Stimulated activated CD4-positive, alpha-beta T cell treated with anti-CD3 and anti-CD28 coated beads, Interleukin-2, amount 100 ng/mL, for 24 hours (primary cell): ENCODE data around the gene GNAT1.
A peak's percentile ranks its signal among the peaks of the same experiment; 100 is the strongest.
"Not testable (repeated sequence)": the region's sequence is repeated elsewhere in the genome, so short reads cannot be mapped to it uniquely, and the experiment has no call there.

Experiments
- DNase-seq, 2 donors: peaks; one replicate each; pipeline ENCODE4 v3.0.0-alpha.2; 2020

GNAT1 gene

DNA sequence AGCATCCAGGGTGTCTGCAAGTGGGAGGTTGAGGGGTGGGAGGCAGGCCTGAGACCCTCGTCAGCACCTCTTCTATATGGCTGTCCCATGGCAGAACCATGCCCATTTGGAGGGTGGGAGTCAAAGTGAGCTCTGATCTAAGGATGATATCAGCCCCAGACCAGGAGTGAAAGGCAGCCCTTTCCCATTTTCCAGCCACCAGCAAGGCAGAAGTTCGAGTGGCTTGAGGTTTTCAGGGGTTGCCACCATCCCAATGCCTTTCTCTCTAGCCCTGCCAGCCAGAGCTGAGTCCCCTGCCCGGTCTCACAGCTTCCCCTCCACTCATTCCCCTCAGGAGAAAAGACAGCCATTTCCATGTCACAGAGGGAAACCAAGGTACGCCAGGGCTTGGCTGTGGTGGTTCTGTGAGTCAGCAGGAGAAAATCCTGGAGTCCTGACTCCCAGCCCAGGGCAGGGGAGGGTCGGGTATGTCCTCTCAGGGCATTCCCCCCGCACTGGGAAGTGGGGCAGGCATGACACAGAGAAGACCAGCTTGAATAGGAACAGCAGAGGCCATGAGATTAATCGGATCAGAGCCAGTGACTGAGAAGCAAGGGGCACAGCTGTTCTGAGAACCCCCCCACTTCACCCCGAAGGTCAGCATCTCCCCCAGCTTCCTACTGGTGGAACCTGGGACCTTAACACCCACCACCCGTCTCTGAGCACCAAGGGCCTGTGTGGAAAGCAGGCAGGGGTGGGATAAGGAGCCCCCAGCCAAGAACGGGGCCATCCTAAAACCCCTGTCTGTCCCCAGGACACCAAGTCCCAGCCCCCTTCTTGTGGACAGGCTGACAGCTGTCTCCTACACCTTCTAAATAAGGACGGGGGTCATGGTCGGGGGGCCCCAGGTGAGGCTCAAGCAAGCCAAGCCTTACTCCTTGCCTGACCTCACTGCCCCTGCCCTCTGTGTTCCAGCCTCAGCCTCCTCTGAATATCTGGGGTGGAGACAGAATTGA is 12.7 kb downstream of the GNAT1 start:
- DNase-seq: no peak

DNA sequence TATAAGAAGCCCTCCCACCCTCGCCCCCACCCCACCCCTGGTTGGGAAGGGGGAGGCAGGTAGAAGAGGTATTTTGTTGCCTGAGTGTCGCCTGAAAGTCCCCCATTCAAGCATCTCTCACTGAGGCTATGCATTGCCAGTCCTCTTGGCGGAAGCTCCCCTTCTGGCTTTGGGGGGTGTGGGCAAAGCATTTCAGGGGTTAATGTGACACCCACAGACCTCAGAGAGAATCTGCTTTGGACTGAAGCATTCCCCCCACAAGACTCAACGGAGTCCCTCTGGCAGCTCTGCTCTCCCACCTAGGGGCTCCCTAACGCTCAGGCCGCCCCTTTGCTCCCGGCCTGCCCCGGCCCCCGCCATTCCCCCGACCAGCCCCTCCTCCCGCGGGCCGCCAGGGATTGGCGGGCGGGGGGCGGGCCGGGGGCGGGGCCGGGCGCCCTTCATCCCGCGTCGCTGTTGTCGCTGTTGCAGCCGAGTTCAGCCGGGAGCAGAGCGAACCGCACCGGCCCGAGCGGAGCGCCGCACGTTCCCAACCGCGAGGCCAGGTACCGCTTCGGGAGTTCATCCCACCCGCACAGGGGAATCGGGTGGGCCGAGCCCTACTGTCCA is 13.5 kb downstream of the GNAT1 start, which contains the start of gene SLC38A3:
Gene SLC38A3, plus strand, starts transcription at position 468 of the 609 bp plus-strand sequence. CDS start 8,929 bp downstream, outside the sequence.
- peak in 1 of 2 donors; percentile 39 for DNase-seq

DNA sequence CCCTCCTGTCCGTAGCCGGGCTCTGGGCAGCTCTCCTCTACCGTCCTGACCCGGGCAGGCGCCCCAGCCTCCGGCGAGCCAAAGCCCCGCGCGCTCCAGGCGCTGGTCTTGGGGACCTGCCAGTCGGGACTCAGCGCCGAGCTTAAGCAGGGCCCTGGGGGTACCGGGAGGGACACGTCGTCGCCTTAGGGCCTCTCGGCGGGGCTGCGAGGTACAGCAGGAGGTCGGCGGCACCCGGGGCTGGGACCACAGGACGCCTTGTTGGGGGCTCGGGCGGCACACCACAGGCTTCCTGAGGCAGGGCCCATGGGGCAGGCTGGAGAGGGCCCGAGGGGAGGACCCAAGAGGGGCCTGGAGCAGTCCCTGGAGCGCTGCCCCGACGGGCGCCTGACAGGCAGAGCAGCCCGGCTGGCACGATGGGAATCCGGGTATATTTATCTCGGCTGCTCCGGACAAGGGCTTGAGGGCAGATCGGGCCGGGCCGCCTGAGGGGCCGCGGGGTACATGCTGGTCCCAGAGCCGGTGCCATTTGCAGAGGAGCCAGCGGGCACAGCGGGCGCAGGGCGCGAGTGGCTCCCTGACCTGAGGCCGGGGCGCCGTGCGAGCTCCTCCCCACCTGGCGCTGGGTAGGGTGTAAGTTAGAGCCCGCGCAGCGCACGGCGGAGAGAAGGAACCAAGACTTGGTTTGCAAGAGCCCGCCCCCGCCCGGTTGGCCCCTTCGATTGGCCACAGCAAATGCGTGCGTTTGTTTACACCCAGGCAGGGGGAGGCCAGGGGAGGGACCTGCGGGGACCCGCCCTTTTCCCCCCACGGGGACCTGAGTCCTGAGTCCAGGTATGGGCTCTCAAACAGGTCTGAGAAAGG is 14.2 kb downstream of the GNAT1 start:
- peak; percentile 46 to 53 for DNase-seq

DNA sequence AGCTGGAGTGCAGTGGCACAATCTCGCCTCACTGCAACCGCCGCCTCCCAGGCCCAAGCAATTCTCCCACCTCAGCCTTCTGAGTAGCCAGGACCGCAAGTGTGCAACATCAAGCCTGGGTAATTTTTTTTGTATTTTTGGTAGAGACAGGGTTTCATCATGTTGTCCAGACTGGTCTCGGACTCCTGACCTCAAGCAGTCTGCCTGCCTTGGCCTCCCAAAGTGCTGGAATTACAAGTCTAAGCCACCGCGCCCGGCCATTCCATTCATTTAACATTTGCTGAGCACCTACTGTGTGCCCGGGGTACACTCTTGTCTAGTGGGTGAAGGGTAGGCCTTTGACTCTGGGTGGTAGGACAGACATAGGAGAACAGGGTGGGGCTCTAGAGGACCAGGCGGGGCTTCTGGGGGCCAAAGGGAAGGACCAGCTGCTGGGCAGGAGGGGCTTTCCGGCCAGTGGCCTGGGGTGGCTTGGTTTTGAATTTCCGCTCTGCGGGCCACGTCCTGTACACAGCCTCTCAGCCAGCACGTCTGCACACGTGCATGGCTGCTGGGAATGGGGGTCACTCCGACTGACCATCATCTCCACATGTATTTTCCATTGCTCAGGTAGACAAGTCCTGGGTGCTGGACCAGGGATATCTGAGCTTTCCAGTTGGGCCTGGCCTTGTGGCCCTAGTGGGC is 16.1 kb downstream of the GNAT1 start:
- DNase-seq: no peak

DNA sequence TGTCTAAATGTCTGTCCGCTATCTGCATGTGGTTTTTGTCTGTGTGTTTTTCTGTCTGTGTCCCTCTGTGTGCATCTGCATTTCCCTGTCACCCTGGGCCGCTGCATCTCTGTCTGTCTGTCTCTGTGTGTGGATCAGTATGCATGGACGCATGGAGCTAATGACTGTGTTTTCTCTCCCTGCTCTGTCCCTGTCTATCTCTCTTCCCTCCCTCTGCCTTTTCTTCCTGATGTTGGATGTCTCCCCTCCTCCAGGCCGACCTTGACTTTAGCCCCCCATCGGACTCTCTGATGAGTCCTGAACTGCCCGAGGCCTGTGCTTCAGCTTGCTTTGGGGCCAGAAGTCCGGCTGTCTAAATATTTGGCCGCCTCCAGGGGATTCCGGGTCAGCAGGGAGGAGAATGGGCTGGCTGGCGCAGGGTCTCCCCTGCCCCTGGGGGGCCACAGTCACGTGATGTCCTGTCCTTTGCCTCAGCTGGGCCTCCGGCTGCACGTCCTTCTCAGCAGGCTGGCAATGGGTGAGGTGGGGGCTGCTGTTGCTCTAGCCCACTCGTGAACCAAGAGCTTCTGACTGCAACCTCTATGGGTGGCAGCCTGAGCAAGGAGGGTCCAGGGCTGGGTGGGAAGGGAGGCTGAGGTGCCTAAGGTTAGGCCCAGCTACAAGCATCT is 17.4 kb downstream of the GNAT1 start:
- no peak for DNase-seq

DNA sequence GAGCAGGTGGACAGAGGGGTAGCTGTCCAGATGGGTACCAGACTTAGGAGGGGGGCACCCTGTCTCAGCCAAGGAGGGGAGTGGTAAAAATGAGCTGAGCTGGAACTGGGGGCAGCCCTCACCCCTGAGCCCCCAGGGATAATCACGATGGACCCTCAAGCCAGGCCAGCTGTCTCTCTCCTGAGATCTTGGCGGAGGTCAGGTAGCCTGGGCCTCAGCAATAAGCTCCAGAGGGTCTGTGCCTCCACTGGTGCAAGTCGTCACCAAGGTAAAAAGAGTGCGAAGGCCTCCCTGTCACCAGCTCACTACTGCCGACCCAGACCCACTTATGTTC is 18.7 kb downstream of the GNAT1 start:
- no peak for DNase-seq

DNA sequence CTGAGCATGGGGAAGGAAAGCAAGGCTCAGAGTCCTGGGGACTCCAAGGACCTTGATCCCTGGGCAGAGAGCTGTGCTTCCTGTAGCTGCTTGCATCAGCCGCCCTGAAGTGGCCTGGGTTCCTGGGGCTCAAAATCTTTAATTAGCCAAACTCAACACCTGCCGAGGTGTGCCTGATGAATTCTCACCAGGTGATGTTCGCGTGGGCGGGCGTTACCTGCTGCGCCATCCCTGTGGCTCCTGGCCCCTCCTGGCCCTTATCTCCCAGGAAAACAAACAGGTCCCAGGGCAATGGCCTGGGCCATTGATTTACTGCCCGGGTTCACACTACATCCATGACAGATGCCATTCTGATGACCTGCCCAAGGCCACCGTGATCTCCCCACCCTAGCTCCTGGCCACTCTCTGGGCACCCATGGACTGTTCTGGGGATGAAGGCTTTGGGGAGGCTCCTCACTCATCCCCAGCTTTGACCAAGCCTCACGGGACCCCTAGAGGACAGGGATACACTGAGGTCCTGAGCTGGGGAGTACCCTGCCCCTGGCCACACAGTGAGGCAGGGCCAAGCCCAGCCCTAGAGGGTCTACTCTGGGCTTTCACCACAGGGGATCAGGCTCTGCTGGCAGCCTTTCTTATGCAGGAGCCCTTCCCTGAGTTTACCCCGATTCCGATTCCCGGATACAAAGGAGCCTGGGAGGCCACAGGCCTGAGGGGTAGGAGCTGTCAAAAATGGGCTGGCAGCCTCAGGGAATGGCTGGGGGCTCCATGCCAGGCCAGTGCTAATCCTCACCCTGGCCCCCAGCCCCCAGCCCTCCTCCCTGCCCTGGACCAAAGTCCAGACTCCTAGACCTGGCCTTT is 19.3 kb downstream of the GNAT1 start:
- no peak for DNase-seq

DNA sequence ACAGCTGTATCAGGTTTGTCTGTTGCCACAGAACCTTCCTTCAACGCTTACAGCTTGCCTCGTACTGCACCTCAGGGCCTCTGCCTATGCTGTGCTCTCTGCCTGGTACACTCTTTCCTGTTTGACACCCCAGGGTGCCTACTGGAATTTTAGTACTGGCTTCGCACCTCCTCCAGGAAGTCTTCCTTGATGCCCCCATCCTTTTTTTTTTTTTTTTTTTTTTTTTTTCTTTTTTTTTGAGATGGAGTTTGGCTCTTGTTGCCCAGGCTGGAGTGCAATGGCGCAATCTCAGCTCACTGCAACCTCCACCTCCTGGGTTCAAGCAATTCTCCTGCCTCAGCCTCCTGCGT is 19.9 kb downstream of the GNAT1 start:
- not testable (repeated sequence) for DNase-seq

DNA sequence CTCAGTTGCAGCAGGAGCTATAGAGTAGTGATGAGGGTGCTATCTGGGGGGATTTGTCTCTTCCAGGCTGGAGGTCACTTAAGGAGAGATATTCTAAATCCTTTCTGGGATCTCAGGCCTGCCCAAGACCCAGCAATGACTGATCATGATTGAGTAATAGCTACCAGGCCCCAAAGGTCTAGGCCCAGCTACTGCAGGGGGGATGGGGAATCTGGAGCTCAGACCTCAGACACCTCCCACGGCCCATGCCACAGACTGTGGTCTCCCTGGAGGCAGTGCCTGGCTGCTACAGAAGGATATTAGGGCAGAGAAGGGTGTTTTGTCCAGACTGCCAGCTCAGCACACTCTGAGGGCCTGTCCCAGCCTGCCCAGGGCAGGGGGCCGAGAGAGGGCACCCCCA is 20.5 kb downstream of the GNAT1 start:
- DNase-seq: no peak

DNA sequence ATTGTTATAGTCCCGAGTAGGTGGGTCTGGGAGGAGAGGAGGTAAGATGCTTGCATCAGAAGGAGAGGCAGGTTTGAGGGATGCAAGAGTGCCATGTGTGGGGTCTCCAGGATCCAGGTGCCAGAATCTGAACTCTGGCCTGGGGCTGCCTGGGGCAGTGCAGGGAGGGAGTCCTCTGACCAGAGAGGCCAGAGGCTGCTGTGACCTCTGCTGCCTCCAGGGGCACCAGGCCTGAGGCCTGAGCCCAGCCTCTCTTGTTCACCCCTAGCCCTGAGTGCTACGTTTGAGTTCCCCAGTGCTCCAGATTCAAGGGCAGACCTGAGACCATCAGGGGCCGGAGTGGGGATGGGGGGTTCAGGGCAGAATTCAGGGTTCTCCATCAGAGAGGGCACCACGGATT is 21.1 kb downstream of the GNAT1 start:
- no peak for DNase-seq

DNA sequence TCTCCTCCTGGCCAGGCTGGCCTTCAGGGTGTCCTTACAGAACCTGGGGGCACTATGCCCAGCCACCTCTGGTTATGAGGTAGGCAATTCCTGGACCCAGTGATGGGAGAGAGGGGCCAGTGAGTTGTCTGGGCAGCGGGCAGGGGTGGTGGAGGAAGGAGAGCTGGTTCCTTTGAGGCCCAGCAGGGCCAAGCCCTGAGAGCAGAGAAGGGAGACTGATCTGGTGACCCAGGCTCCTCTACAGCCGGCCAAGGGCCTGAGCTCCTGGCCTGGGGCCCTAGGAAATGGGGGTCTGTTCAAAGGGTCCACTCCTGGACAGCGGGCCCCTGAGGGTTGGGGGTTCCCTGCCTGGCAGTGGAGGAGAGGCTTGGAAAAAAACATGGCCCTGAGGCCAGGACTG is 21.6 kb downstream of the GNAT1 start:
- no peak for DNase-seq

DNA sequence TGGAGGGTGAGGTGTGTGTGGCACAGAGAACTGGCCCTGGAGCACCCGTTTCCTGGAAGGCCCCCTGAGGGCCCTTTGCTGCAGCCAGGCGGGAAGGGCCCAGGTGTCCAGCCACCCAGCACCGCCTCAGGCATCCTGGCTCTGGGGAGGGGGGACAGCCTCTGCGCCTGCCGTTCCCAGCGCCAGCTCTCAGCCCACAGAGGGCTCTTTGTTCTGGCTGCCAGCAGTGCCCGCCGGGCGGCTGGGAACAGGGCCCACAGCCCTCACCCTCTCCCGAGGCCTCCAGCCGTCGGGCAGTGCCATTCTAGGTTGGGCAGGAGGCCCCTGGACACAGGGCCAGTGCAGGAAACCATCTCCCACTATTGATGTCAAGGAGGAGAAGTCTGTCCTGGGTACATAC is 22.0 kb downstream of the GNAT1 start:
- DNase-seq: no peak

DNA sequence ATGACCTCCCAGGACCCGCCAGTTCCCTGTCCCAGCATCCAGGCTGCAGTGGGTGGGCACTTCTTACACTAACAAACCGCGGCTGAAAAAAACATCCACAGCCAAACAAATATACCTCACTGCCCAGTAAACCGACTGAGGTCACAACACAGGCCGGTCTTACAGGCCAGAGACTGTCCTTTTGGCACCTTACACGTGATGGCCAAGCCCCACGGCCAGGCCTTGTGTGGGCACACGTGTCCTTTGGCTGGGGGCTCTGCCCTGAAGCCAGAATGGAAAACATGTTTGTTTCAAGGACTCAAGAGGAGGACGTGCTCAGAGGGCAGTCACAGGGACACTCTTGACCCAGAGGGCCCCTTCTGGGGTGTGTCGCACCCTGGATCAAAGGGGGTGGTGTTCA is 23.4 kb downstream of the GNAT1 start:
- DNase-seq: no peak

DNA sequence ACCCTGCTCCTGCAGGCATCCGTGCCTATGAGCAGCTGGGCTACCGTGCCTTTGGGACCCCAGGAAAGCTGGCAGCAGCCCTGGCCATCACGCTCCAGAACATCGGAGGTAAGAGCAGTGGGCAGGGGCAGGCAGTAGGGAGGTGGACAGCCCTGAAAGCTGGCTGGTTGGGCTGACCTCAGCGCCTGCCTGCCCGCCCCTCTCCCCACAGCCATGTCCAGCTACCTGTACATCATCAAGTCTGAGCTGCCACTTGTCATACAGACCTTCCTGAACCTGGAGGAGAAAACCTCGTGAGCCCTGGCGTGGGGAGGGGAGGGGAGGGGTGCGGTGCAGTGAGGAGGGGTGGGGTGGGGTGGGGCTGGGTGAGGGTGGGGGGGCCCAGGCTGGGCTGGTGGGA is 24.1 kb downstream of the GNAT1 start:
- no peak for DNase-seq

DNA sequence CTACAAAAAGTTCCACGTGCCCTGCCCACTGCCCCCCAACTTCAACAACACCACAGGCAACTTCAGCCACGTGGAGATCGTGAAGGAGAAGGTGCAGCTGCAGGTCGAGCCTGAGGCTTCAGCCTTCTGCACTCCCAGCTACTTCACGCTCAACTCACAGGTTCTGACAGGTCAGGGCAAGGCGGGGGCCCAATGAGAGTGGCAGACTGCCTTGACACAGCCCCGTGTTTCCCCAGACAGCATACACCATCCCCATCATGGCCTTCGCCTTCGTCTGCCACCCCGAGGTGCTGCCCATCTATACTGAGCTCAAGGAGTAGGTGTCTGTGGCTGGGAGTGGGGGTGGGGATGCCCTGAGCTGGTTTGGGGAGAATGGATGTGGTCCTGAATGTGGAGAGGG is 26.3 kb downstream of the GNAT1 start:
- no peak for DNase-seq

DNA sequence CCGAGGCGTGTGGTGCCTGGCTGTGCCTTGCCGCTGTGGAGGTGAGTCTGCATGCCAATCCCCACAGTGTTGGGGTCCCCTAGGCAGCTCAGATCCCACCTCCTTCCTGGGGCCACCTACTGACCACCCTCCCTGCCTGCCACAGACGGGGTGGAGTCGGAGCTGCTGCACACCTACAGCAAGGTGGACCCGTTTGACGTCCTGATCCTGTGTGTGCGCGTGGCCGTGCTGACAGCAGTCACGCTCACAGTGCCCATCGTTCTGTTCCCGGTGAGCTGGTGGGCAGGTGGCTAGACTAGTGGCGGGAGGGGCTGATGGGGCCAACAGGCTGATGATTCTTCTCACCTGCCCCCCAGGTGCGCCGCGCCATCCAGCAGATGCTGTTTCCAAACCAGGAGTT is 27.0 kb downstream of the GNAT1 start:
- no peak for DNase-seq

DNA sequence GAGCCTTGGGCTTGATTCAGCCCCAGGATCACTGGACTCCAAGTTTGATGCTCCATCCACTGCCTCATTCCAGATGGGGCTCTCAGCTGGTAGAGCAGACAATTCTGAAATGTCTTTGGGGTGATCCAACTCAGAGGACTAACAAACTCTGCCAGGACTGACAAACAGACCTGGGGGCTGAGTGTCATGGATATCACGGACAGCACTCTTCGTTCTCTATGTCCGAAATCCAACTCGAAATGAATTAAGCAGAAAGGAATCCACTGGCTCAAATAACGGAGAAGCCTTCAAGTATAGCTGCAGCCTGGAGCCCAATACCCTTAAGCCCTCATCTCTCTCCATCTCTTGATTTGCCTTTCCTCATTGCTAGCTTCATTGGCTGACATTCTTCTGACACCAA is 27.9 kb downstream of the GNAT1 start:
- DNase-seq: no peak

DNA sequence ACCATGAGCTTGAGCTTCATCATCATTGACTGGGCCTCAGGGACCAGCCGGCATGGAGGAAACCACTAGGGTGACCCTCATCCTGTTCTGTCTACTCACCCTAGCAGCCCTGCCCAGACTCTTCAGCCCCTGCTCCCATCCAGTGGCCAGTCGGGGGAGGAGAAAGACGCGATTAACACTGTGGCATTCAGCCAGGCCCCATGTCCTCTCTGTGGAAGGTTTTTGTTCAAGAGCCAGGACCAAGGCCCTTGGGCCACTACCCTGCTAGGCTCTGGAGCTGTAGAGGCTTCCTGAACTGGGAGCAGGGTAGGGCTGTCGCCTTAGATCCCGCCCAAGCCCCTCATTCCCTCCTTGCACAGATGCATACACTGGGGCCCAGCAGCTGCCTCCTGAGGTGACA is 28.7 kb downstream of the GNAT1 start:
- DNase-seq: no peak

DNA sequence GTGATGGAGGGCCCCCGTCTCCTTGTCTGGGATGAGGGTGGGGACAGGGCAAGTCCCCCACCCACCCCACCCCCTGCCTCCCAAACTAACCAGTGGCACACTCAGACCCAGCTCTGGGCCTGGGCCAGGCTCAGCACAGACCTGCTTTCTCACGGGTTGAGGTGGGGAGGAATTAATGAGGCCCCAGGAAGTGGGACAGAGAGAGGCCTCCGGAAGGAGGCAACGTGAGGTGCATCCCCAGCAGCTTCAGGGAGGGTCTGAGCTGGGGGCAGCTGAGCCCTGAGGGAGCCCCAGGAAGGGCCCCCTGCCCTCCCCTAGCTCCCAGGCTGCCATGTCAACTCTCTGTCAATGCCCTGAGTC is 29.6 kb downstream of the GNAT1 start:
- no peak for DNase-seq

DNA sequence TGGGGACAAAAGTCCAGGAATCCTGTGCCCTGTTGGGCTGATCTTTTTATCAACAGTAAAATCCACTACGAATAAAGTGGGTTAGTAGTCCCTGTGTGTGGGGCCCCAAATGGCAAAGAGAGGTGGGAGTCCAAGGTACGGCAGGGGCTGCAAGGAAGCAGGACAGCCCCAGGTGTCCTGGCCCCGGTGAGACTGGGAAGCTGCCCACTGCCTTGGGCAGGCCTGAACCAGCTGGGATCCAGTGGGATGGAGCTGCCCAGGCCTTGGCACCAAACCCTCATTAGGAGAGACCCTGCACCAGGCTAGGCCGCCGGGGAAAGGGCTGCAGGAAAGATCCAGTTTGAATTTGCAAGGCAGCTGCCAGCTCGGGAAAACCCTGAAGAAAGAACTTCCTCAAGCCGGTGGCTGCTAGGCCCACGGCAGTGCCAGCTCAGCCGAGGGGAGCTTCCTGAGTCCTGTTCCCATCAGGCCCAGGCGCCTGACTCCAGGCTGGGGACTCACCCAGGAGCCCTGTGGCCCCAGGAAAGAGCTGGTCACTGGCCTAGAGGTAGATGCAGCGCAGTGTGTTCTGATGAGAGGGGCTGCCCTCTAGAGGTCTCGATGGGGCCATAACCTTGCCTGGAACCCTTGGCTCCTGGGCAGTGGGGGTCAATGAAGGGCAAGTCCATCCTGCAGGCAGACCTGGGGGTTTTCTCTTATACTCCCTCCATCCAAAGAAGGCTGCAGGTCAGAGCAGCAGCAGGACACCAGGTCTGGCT is 30.2 kb downstream of the GNAT1 start:
- DNase-seq: no peak

DNA sequence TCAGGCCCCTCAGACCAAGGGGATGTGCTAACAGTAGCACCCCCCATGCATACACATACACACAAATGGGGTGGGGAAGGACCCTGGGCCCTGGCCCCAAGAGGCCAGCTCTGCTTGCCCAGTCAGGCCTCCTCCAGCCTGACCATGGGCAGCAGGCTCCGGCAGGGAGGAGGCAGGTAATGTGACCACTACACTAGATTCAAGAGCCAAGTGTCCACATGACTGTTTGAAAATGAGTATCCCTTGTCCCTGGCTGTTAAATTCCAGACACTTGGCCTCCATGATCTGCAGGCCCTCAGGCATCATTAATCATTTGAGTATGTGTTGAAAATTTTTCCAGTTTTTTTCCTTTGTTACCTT is 30.7 kb downstream of the GNAT1 start:
- no peak for DNase-seq
